ENCODE data around the gene FRY. TPM values are rescaled to one million over a fixed set of nuclear protein-coding genes. Genes with fewer than 3 reads are reported as not detected.

FRY gene
- total RNA-seq, 1 donor from 2014 or later = 19.9 TPM

GRCh38 chr13:32175943-32176342 lies 144.4 kb downstream of the FRY start:
- no peak for DNase-seq

- no peak for DNase-seq
Observed at GRCh38 chr13:32176696-32177095, 145.1 kb downstream of the FRY start.

- no peak for DNase-seq
Observed at GRCh38 chr13:32178763-32179162, 147.2 kb downstream of the FRY start.

GRCh38 chr13:32179708-32180107 lies 148.1 kb downstream of the FRY start:
- DNase-seq = no peak

DNA sequence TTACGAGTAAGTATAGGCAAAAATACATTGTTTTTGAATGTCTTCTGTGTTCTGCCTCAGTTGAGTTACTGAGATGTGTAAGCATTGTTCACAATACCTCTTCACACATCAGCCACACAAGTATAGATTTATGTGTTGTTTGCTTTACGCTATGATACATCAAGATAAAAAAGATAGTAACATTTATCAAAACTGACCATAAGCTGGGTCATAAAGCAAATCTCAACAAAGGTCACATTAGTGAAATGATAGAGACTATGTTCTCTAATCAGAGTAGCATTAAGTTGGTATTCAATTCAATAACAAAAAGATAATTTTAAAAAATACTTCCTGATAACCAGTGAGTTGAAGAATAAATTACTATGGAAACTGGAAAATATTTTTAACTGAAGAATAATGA lies 156.1 kb downstream of the FRY start:
- no peak for DNase-seq

DNA sequence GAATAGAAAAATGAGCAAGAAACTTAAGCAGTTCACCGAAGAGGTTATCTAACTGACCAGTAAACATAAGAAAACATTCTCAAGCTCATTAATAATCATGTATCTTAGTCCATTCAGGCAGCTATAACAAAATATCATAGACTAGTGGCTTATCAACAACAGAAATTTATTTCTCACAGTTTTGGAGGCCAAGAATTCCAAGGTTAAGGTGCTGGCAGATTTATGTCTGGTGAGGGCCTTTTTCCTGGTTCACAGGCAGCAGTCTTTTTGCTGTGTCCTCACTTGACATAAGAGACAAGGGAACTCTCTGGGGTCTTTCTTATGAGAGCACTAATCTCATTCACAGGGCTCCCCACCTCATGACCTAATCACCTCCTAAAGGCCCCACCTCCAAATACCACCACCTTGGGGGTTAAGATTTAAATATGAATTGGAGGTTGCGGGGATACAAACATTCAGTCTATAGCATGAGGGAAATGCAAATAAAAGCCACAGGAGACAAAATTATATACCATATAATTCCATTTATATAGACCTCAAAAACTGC lies 160.0 kb downstream of the FRY start:
- DNase-seq = no peak

- no peak for DNase-seq
Observed at GRCh38 chr13:32195713-32196112, 164.1 kb downstream of the FRY start.

- DNase-seq = no peak
Observed at GRCh38 chr13:32199168-32199567, 167.6 kb downstream of the FRY start.

DNA sequence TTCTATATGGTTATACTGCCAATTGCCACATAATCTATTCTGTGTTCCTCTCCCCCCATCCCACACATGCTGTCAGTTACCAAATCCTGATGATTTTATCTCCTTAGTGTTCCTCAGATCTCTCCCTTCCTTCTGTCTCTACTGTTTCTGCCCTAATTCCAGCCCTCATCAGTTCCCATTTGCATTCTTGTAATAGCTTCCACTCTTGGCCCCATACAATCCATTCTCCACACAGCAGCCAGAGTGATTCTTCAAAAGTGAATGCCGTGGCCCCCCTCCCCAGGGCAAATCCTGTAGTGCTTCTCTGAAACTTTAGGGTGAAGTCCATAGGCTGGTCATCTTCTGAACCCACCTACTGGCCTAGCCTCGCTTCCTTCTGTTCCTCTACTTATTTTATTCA lies 169.2 kb downstream of the FRY start:
- no peak for DNase-seq

- no peak for DNase-seq
Observed at GRCh38 chr13:32201809-32202208, 170.2 kb downstream of the FRY start.

DNA sequence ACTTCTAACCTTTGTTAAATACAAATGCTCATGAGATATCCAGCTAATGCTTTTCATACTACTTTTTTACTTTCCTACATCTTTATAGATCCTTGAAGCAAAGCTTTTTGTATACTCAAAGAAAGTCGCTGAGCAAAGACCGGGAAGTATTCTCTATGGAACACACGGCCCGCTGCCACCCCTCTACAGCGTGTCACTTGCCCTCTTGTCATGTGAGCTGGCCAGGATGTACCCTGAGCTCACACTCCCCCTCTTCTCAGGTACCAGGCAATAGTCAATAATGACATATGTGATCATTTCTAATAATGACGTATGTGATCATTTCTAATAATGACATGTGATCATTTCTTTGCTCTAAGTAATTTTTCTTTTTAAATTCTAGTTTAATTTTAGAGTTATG lies 170.7 kb downstream of the FRY start:
- DNase-seq = no peak

- DNase-seq = no peak
Observed at GRCh38 chr13:32203221-32203620, 171.6 kb downstream of the FRY start.

DNA sequence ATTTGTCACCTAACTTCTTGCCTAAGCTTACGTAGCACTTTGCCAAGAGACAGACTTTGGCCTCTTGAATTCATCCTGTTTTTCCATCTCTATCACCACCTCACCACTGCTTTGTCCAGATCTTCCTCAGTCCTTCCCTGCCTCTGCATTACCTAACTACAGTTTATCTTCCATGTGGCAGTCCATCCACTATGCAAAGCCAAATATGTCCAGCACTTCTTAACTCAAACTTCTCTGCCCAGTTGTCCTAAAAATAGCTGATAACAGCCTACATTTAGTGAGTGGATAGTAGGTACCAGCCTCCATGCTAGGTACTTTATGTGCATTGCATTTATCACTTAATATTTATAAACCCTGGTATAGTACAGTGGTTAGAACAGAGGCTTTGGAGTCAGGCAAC lies 172.2 kb downstream of the FRY start:
- DNase-seq = no peak

GRCh38 chr13:32205431-32206096 lies 174.0 kb downstream of the FRY start:
- no peak for DNase-seq

DNA sequence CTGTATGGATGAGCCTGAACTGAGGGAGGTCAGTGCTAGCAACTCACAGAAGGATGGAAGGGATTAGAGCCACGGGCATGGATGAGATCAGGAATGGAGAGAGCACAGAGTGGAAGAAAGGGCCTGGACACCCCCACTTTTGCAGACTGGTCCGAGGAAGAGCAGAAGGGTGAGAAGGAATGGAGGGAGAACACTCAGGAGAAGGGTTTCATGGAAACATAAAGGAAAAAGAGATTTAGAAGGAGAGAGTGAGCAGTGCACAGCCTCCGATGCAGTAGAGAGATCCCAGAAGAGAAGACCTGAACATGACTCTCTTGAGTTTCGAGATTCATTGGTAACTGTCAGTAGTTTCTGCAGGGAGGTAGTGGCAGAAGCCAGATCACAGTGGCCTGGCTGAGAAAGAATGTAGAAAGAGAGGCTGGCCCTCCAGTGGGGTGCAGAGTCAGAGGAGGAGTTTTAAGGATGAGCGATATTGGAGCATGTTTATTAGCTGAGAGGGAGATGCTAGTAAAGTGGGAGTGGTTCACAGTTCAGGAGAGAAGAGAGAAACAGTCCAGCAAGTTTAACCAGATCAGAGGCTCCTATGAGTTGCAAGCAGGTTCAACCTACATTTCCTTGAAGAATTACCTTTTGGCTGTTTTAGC lies 174.6 kb downstream of the FRY start:
- DNase-seq = no peak

DNA sequence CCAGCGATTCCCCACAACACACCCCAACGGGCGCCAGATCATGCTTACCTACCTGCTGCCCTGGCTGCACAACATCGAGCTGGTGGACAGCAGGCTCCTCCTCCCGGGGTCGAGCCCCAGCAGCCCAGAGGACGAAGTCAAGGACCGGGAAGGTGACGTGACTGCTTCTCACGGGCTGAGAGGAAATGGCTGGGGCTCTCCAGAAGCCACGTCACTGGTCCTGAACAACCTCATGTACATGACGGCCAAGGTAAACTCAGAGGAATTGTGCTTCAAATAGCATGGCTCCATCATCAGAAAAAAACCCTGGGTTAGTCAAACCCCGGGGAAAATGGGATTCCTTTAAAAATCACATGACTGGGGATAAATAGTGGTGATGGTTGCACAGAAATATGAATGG lies 177.3 kb downstream of the FRY start:
- DNase-seq = no peak

DNA sequence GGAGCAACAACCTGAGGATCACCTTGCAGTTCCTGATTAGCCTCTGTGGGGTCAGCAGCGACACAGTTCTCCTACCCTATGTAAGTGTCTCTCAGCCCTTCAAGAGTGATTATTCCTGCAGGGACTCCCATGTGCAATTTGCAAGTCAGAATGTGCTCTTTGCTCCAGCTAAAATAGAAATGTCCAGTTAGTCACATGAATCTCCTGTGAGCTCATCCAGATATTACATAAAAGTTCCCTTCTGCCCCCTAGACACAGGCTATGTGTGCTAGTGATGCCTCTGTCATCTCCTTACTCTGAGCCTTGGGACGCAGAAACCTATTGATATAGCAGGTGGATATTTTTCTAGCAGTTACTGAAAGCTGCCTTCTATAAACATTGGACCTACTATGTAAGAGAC lies 178.1 kb downstream of the FRY start:
- DNase-seq = no peak

- DNase-seq = no peak
Observed at GRCh38 chr13:32210101-32210500, 178.5 kb downstream of the FRY start.

DNA sequence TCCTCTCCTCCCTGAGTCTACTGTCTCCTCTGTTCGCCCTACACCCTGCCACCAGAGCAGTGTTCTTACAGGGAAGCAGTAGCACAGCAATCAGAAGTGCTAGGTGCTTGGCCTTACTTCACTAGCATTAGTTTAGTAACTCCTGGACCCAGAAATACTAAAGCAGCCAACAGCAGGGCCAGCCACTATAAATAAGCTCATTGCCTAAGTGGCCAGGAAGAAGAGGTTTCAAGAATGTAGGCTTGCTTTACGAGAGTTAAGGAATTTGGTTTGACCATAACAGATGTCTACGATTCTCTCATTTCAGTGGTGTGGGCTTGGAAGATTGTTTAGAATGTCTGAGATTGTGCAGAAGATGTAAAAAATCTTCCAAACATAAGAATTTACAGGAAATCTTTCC lies 180.2 kb downstream of the FRY start:
- no peak for DNase-seq

DNA sequence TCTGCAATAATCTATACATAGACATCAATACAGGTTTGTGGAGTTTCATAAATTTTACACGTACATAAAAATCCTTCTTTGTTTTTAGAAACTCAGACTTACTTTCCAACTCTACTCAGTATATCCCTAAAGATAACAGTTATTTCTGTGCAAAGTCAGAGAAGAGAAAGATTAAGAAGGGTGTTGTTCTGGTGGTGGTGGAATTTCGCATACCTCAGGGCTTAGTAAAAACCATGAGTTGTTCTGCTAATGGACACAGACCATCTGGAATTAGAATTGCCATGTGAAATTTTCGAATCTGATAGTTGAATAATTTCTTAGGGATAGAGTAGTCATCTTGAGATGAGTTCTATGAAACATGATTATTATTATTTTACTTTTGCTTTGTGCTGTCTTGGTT lies 180.8 kb downstream of the FRY start:
- no peak for DNase-seq

DNA sequence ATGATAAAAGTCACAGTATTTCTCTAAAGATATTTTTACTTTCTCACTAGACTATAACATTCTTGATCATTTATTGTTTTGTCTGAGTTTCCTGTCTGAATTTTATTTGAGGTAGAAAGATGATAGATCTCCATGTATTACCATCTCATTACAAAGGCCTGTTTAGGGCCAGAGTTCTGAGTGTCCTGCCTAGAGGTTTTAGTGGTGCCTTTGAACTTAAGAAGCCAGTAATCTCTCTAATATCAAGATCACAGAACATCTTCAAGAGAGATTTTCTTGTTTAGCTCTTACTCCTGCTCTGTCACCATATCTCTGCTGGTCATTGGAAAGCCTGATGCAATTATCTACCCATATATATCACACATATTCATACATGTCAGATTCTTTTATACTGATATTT lies 182.1 kb downstream of the FRY start:
- DNase-seq = no peak

DNA sequence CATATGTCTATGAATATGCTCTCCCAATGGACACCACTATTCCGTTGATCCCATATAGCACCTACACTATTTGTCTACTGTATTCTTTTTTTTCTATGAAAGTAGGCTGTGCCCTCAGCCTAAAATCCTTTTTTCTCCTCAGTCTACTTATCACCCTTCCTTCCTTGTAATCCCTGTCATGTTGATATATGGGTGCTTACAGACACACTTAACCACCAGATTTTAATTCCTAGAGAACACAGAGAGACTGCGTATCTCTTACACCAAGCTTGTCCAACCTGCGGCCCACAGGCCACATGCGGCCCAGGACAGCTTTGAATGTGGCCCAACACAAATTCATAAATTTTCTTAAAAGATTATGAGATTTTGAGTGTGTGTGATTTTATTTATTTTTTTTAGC lies 182.5 kb downstream of the FRY start:
- no peak for DNase-seq

- DNase-seq = no peak
Observed at GRCh38 chr13:32216281-32216680, 184.7 kb downstream of the FRY start.

- DNase-seq = no peak
Observed at GRCh38 chr13:32222046-32222676, 190.6 kb downstream of the FRY start.
